RWPE1 (cell line): ENCODE results near the gene NXPH3.

Experiments
- CTCF ChIA-PET: fragments of 350-600 bp; sonication (Branson Sonifier 250); formaldehyde crosslinking; extraction: SDS; loops from one replicate; lab custom pipeline; 2021; lab: Yijun Ruan, JAX
- POLR2A ChIA-PET: fragments of 400-600 bp; formaldehyde crosslinking; extraction: SDS; loops from one replicate; lab custom pipeline; 2020; ENCODE audit warnings: antibody characterized with exemption; ENCODE audit not compliant: low non-redundant PET; lab: Yijun Ruan, JAX
- DNase-seq: peaks from one replicate; pipeline ENCODE4 v3.0.0; 2012; ENCODE audit warnings: low spot score
- H3K27ac ChIP-seq: fragments of 450-650 bp; 2 replicates; pipeline ENCODE4 v1.5.1; 2017
- TF ChIP-seq, protein P1 (sequence below): fragments of 450-650 bp; conservative IDR thresholded peaks from 2 replicates; pipeline ENCODE4 v1.5.1; 2017; ENCODE audit warnings: low read depth, mild to moderate bottlenecking

NXPH3 gene

DNA sequence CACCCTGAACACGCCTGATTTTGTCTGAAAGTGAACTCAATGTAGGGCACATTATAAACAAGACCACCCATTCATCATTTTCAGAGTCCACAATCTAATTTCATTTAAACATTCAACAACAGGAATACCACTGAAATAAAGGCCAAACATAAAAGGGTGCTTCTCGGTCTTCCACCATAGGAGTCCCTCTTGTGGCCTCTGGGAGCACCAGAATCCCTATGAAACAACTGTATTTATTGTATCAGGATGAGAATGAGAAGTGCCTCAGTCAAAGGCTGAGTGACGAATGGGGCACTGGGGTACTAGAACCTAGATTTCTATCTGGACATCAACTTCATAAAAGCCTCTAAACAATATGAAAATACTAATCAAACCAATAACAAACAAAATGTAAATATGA lies 40.4 kb downstream of the NXPH3 start:
- TF ChIP-seq, protein P1, sequence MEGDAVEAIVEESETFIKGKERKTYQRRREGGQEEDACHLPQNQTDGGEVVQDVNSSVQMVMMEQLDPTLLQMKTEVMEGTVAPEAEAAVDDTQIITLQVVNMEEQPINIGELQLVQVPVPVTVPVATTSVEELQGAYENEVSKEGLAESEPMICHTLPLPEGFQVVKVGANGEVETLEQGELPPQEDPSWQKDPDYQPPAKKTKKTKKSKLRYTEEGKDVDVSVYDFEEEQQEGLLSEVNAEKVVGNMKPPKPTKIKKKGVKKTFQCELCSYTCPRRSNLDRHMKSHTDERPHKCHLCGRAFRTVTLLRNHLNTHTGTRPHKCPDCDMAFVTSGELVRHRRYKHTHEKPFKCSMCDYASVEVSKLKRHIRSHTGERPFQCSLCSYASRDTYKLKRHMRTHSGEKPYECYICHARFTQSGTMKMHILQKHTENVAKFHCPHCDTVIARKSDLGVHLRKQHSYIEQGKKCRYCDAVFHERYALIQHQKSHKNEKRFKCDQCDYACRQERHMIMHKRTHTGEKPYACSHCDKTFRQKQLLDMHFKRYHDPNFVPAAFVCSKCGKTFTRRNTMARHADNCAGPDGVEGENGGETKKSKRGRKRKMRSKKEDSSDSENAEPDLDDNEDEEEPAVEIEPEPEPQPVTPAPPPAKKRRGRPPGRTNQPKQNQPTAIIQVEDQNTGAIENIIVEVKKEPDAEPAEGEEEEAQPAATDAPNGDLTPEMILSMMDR, result no peak
- POLR2A ChIA-PET, result no interaction called here
- no peak overlapping the region for H3K27ac ChIP-seq
- CTCF ChIA-PET, result no interaction called here
- DNase-seq, result peak; percentile 3

DNA sequence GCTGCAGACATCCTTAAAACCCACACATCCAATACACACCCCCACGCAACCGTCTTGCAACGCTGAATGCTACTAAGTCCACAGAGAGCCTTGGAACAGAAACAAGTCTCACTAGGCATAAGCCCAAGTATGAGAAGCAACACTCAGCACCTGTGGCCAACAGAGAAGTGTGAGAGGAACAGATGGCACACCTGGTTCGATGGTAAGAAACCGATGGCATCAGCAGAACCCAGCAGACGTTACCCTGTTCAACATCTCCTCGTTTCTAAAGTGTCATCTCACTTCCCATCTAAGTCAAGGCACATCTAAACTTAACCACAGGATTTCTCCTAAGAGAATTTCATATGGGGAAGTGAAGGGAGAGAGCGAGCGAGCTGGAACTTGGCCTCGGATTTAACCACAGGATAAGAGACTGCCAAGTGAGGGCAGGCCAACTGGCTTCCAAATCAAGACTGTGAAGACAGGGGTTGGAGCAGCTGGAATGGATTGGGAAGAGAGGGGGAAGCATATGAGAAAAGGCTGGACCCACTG lies 41.0 kb downstream of the NXPH3 start:
- ChIA-PET CTCF (no interaction called here), POLR2A (interaction anchor here (0.5 kb wide), 1 partner anchor 1699 kb away, joined by 4 read pairs; no protein-coding TSS in a partner anchor)
- DNase-seq, result no peak
- TF ChIP-seq, protein P1, result no peak
- H3K27ac ChIP-seq, result 0 out of 2 replicates have a peak overlapping the region, but pooled peaks have one; percentile 11

DNA sequence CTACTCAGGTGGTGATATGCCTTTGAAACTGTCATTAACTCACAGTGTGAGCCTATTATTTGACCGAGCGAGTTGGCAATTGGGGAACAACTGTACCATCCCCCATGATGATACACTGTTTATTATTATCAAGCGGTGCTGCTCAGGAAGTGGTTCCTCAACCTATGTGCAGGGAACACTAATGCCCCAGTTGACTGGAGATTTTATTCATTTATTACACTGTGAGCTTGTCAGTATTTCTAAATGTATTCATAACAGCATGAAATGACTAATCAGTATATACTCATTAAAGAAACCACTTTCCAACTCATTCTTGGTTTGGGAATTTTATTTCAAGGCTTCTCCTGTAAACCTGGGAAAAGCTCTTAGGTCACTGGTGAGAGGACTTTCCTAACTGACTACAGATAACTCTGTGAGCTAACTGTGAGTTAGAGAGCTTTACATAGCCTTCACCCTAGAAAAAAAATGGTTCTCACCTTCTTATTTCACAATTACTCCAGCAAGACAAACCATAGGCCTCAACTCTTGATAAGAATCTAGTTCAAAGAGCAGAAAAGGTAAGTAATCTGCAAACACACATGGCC lies 42.4 kb downstream of the NXPH3 start:
- H3K27ac ChIP-seq, result no peak overlapping the region
- no peak for DNase-seq
- ChIA-PET CTCF (interaction anchor here (0.7 kb wide), 1 partner anchor 1770 kb away, joined by 3 read pairs; no protein-coding TSS in a partner anchor), POLR2A (no interaction called here)
- TF ChIP-seq, protein P1, result no peak

DNA sequence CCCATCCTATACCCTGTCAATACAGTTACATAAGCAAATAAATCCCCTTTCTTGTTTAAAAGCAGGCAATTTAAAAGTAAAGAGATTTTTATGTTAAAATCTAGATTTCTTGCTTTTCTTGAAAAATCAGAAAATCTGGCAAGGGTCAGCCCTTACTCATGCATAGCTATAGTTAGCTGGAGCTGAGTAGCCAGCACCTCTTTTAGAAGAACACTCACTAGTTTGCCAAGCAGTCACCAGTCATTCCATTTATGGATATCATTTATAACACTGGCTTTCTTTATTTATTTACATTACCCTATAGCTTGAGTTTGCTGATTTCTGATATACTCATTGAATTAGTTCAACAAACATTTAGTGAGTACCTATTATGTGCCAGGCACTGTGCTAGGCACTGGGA lies 45.7 kb downstream of the NXPH3 start:
- no peak for DNase-seq
- CTCF ChIA-PET, result interaction anchor here (0.6 kb wide), 1 partner anchor 11 kb away, joined by 3 read pairs; no protein-coding TSS in a partner anchor
- TF ChIP-seq, protein P1, result no peak
- H3K27ac ChIP-seq, result no peak overlapping the region
- POLR2A ChIA-PET, result no interaction called here

DNA sequence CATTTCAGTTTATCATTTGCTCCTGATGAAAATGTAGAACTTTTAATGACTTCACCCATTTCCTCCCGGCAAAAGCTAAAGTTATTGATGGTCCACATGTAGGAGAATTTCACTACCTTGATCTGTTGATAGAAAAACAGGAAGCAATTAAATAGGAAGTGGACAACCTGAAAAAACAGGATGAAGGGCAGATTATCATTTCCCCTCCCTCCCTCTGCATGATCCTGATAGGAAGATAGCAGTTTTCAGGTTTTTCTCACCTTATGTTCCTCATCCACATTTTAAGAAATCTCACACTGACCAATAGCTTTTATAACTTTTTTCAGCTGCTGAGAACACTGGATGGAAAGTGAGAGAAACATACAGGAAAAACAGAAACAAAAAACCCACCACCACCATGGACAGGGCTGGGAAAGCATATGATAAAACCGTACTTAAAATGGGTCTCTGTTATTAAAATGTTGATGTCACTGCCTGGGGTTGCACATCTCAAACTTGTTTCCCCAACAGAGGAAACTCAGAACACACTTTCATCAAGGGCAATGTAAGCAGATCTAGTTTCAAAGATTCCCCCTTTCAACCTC lies 46.4 kb downstream of the NXPH3 start:
- ChIA-PET POLR2A (no interaction called here), CTCF (no interaction called here)
- H3K27ac ChIP-seq, result no peak overlapping the region
- TF ChIP-seq, protein P1, result no peak
- DNase-seq, result no peak

DNA sequence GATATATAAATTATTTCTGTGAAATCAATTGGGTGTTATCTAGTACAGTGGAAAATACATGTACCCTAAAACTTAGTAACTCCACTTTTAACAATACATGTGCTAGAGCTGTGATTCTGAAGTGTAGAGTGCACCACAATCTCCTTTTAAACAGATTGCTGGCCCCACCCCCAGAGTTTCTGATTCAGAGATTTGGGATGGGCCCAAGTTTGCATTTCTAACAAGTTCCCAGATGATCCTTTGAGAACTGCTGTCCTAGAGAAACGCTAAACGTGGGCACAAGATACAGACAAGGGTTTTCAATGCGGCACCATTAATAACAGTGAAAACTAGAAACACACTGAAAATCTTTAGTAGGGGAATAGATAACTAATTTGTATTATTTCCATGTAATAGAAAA lies 49.2 kb downstream of the NXPH3 start:
- H3K27ac ChIP-seq, result no peak overlapping the region
- peak; percentile 14 for DNase-seq
- ChIA-PET POLR2A (no interaction called here), CTCF (interaction anchor here (0.5 to 0.6 kb wide), 2 partner anchors 44 to 950 kb away, joined by 4 read pairs; no protein-coding TSS in a partner anchor)
- TF ChIP-seq, protein P1, result no peak
